Body of pancreas (tissue), 4 donors: Measurements from ENCODE around the gene LRRFIP2. TPM values are rescaled to one million over a fixed set of nuclear protein-coding genes. Genes with fewer than 3 reads are reported as not detected.

Experiments
- ATAC-seq: fragments of 150-250 bp; one replicate; pipeline ENCODE4 v1.9.1; 2016
- DNase-seq, 4 donors: peaks; one replicate each; pipeline ENCODE4 v3.0.0-alpha.2; 2019
- H3K27ac ChIP-seq, 4 donors: fragments of 200-600 bp; sonication (generic); 1 replicate in 3 of 4; 2 replicates in 1 of 4; pipeline versions ENCODE4 v1.5.1 to v1.6.1; 2016 to 2019; ENCODE audit warnings: mild to moderate bottlenecking in 1 of 4, mixed read lengths in 1 of 4, moderate library complexity in 1 of 4
- H3K27me3 ChIP-seq, 2 donors: fragments of 200-600 bp; sonication (generic); one replicate each; pipeline ENCODE4 v1.6.0; 2016; ENCODE audit warnings: mild to moderate bottlenecking in 1 of 2
- H3K36me3 ChIP-seq, 2 donors: fragments of 200-600 bp; sonication (generic); replicated peaks in 1 of 2; 2 replicates each; pipeline ENCODE4 v1.5.1; 2016; ENCODE audit warnings: low read depth in 2 of 2; ENCODE audit not compliant: insufficient read depth in 1 of 2
- H3K4me1 ChIP-seq: fragments of 200-600 bp; sonication (generic); one replicate; pipeline ENCODE4 v1.6.0; 2016
- H3K4me3 ChIP-seq, 2 donors: fragments of 200-600 bp; sonication (generic); 1 replicate in 1 of 2; 2 replicates in 1 of 2; pipeline ENCODE4 v1.5.1; 2016 to 2019
- H3K9me3 ChIP-seq, 3 donors: fragments of 200-600 bp; sonication (generic); 1 replicate in 2 of 3; 2 replicates in 1 of 3; pipeline ENCODE4 v1.5.1; 2016
- CTCF ChIP-seq, 7 experiments: fragments of 450-650 bp in 4 of 7; fragments of 200-600 bp in 3 of 7; sonication (generic) in 3 of 7; IDR thresholded peaks; one replicate each; pipeline ENCODE4 v1.5.1; 2016 to 2019; ENCODE audit warnings: antibody characterized with exemption in 7 of 7
- POLR2A ChIP-seq, 3 donors: fragments of 450-650 bp; IDR thresholded peaks; one replicate each; pipeline ENCODE4 v1.6.1; 2016; ENCODE audit warnings: antibody characterized with exemption in 3 of 3, mild to moderate bottlenecking in 2 of 3
- WGBS, 2 donors: methylation state at CpG; one replicate each; pipeline ENCODE4 v1.1.5; 2017; 5-methylcytosine and 5-hydroxymethylcytosine counted together
- intact Hi-C: fragments of 100-400 bp; cut with DNase I; formaldehyde crosslinking; loops from one replicate; pipeline ENCODE4 v1.15.1; 2023
- total RNA-seq, 2 donors: library from RNA; depleted of rRNA; stranded (reverse); fragments of >200 nt; gene quantifications; one replicate each; pipeline ENCODE4 v1.1.0, GENCODE V29; 2016

The LRRFIP2 gene
- total RNA-seq, 2 donors from 2014 or later = 23.4 to 56.6 TPM

- intact Hi-C loops = no loop called here
- ATAC-seq (no peak), DNase-seq (no peak)
- no peaks in the 10 kb centered on the region for H3K36me3 ChIP-seq
- WGBS, 2 donors = 59 to 71% methylated on average over 1 of the region's 1 CpG
- no peak overlapping the region for H3K4me3 ChIP-seq
- peaks cover 5% of the 10 kb centered on the region for H3K4me1 ChIP-seq
- H3K27me3 ChIP-seq = no peaks in the 10 kb centered on the region
- no peaks in the 10 kb centered on the region for H3K9me3 ChIP-seq
- H3K27ac ChIP-seq = no peak overlapping the region
- TF ChIP-seq POLR2A (IDR thresholded peaks at IDR 0.05) = no peak
- no peak for TF ChIP-seq CTCF (IDR thresholded peaks at IDR 0.05)
Measured at GRCh38 chr3:37137516-37137915, 36.9 kb downstream of the LRRFIP2 start.

- Histone ChIP-seq H3K36me3 (no peaks in the 10 kb centered on the region), H3K9me3 (no peaks in the 10 kb centered on the region), H3K27me3 (no peaks in the 10 kb centered on the region), H3K27ac (no peak overlapping the region), H3K4me1 (peaks cover 20% of the 10 kb centered on the region), H3K4me3 (no peak overlapping the region)
- no peak for TF ChIP-seq POLR2A (IDR thresholded peaks at IDR 0.05)
- no peak for TF ChIP-seq CTCF (IDR thresholded peaks at IDR 0.05)
- DNase-seq = no peak
- intact Hi-C loops = no loop called here
- ATAC-seq = no peak
- WGBS, 2 donors = 92 to 96% methylated on average over 2 of the region's 2 CpGs
Measured at GRCh38 chr3:37136067-37136466, 38.3 kb downstream of the LRRFIP2 start.

- no peaks in the 10 kb centered on the region for H3K9me3 ChIP-seq
- H3K27me3 ChIP-seq = no peaks in the 10 kb centered on the region
- no peak overlapping the region for H3K4me3 ChIP-seq
- H3K4me1 ChIP-seq = peaks cover 25% of the 10 kb centered on the region
- no peak overlapping the region for H3K27ac ChIP-seq
- WGBS, 2 donors = 79 to 100% methylated on average over 1 of the region's 1 CpG
- intact Hi-C loops = no loop called here
- H3K36me3 ChIP-seq = no peaks in the 10 kb centered on the region
- no peak for ATAC-seq
- no peak for DNase-seq
- TF ChIP-seq POLR2A (IDR thresholded peaks at IDR 0.05) (no peak), CTCF (IDR thresholded peaks at IDR 0.05) (no peak)
Measured at GRCh38 chr3:37135561-37135960, 38.8 kb downstream of the LRRFIP2 start.

GRCh38 chr3:37132334-37132733 lies 42.0 kb downstream of the LRRFIP2 start:
- intact Hi-C loops = no loop called here

More at GRCh38 chr3:37132334-37132733, 42.0 kb downstream of the LRRFIP2 start:
- Histone ChIP-seq H3K27ac (peak overlapping the region in 1 of 4 donors; percentile 72), H3K4me1 (peaks cover 28% of the 10 kb centered on the region), H3K36me3 (no peaks in the 10 kb centered on the region), H3K27me3 (no peaks in the 10 kb centered on the region), H3K4me3 (no peak overlapping the region), H3K9me3 (no peaks in the 10 kb centered on the region)
- 98 to 100% methylated on average over 1 of the region's 1 CpG for WGBS, 2 donors
- ATAC-seq (no peak), DNase-seq (no peak)
- TF ChIP-seq POLR2A (IDR thresholded peaks at IDR 0.05) = no peak
- TF ChIP-seq CTCF (IDR thresholded peaks at IDR 0.05) = no peak
